Transverse colon (tissue), 3 donors: ENCODE measurements around the gene UQCRH.
"Not testable (repeated sequence)": the region's sequence is repeated elsewhere in the genome, so short reads cannot be mapped to it uniquely, and the experiment has no call there.

Source experiments
- POLR2A ChIP-seq: fragments of 450-650 bp; IDR thresholded peaks from one replicate; pipeline ENCODE4 v1.6.1; 2016; ENCODE audit warnings: antibody characterized with exemption, mild to moderate bottlenecking, moderate library complexity
- TF ChIP-seq, protein P1 (sequence below), 5 experiments: fragments of 200-600 bp in 3 of 5; fragments of 450-650 bp in 2 of 5; sonication (generic) in 3 of 5; IDR thresholded peaks; 1 replicate in 2 of 5; 2 replicates in 3 of 5; pipeline ENCODE4 v1.5.1; 2016 to 2017; ENCODE audit warnings: antibody characterized with exemption in 5 of 5, inconsistent platforms in 3 of 5, mild to moderate bottlenecking in 2 of 5, moderate library complexity in 1 of 5

- TF ChIP-seq, protein P1, sequence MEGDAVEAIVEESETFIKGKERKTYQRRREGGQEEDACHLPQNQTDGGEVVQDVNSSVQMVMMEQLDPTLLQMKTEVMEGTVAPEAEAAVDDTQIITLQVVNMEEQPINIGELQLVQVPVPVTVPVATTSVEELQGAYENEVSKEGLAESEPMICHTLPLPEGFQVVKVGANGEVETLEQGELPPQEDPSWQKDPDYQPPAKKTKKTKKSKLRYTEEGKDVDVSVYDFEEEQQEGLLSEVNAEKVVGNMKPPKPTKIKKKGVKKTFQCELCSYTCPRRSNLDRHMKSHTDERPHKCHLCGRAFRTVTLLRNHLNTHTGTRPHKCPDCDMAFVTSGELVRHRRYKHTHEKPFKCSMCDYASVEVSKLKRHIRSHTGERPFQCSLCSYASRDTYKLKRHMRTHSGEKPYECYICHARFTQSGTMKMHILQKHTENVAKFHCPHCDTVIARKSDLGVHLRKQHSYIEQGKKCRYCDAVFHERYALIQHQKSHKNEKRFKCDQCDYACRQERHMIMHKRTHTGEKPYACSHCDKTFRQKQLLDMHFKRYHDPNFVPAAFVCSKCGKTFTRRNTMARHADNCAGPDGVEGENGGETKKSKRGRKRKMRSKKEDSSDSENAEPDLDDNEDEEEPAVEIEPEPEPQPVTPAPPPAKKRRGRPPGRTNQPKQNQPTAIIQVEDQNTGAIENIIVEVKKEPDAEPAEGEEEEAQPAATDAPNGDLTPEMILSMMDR (IDR thresholded peaks at IDR 0.05) = not testable (repeated sequence)
- TF ChIP-seq POLR2A = not testable (repeated sequence)
Measured at GRCh38 chr1:46337409-46337808, 33.9 kb downstream of the UQCRH start.
